ENCODE data around the gene EXD2. TPM values are rescaled to one million over a fixed set of nuclear protein-coding genes. Genes with fewer than 3 reads are reported as not detected.

EXD2 gene
- total RNA-seq, 1 experiment from 2014 or later, result 17.7 TPM

- CTCF ChIA-PET, result interaction anchor here (0.9 to 2.6 kb wide), 6 partner anchors 15 to 44 kb away, joined by 3 to 13 read pairs (median 5); no protein-coding TSS in a partner anchor
- H3K27ac Mint-ChIP-seq (ENCODE audit: low read depth, unreplicated experiment), result peak overlapping the region; percentile 93
- peaks cover 20% of the 10 kb centered on the region for H3K4me1 Mint-ChIP-seq (ENCODE audit: insufficient read depth, unreplicated experiment)
Observed at GRCh38 chr14:69149461-69150244, 41.6 kb upstream of the EXD2 start.

GRCh38 chr14:69151458-69152180 is 39.7 kb upstream of the EXD2 start:
- no peaks in the 10 kb centered on the region for H3K27me3 Mint-ChIP-seq (ENCODE audit: insufficient read depth, unreplicated experiment)
- DNase-seq (ENCODE audit: unreplicated experiment), result peak; percentile 65
- peaks cover 32% of the 10 kb centered on the region for H3K36me3 Mint-ChIP-seq (ENCODE audit: insufficient read depth, unreplicated experiment)
- ChIA-PET CTCF (interaction anchor here (0.6 to 2.6 kb wide), 8 partner anchors 10 to 46 kb away, joined by 3 to 13 read pairs (median 4); no protein-coding TSS in a partner anchor), POLR2A (interaction anchor here (1.1 to 5.7 kb wide), 5 partner anchors 10 to 204 kb away, joined by 3 to 77 read pairs (median 32); partner anchors contain the start of gene EXD2)
- peak overlapping the region; percentile 93 for H3K27ac Mint-ChIP-seq (ENCODE audit: low read depth, unreplicated experiment)
- H3K4me3 Mint-ChIP-seq (ENCODE audit: unreplicated experiment), result peak overlapping the region; percentile 90
- no TSS peak for BruUV-seq (replicated peaks)
- intact Hi-C loops (cut with micrococcal nuclease), result loop anchor here (1.0 to 2.0 kb wide), 2 partner anchors 22 to 39 kb away; partner anchors contain the start of gene EXD2
- H3K4me1 Mint-ChIP-seq (ENCODE audit: insufficient read depth, unreplicated experiment), result peaks cover 20% of the 10 kb centered on the region
- TF ChIP-seq, protein P1, sequence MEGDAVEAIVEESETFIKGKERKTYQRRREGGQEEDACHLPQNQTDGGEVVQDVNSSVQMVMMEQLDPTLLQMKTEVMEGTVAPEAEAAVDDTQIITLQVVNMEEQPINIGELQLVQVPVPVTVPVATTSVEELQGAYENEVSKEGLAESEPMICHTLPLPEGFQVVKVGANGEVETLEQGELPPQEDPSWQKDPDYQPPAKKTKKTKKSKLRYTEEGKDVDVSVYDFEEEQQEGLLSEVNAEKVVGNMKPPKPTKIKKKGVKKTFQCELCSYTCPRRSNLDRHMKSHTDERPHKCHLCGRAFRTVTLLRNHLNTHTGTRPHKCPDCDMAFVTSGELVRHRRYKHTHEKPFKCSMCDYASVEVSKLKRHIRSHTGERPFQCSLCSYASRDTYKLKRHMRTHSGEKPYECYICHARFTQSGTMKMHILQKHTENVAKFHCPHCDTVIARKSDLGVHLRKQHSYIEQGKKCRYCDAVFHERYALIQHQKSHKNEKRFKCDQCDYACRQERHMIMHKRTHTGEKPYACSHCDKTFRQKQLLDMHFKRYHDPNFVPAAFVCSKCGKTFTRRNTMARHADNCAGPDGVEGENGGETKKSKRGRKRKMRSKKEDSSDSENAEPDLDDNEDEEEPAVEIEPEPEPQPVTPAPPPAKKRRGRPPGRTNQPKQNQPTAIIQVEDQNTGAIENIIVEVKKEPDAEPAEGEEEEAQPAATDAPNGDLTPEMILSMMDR (IDR thresholded peaks at IDR 0.05; ENCODE audit: unreplicated experiment), result peak; percentile 37
- H3K9me3 Mint-ChIP-seq (ENCODE audit: unreplicated experiment), result no peaks in the 10 kb centered on the region

More at GRCh38 chr14:69149461-69150244, 41.6 kb upstream of the EXD2 start:
- no TSS peak for BruUV-seq (replicated peaks)
- intact Hi-C loops (cut with micrococcal nuclease), result loop anchor here (2.0 kb wide), 1 partner anchor 41 kb away; the partner anchor contains the start of gene EXD2
- no peaks in the 10 kb centered on the region for H3K27me3 Mint-ChIP-seq (ENCODE audit: insufficient read depth, unreplicated experiment)
- POLR2A ChIA-PET, result interaction anchor here (0.7 to 5.7 kb wide), 4 partner anchors 8 to 41 kb away, joined by 3 to 77 read pairs (median 45); partner anchors contain the start of gene EXD2
- no peaks in the 10 kb centered on the region for H3K9me3 Mint-ChIP-seq (ENCODE audit: unreplicated experiment)
- H3K36me3 Mint-ChIP-seq (ENCODE audit: insufficient read depth, unreplicated experiment), result peaks cover 32% of the 10 kb centered on the region
- DNase-seq (ENCODE audit: unreplicated experiment), result no peak
- TF ChIP-seq, protein P1 (IDR thresholded peaks at IDR 0.05; ENCODE audit: unreplicated experiment), result no peak
- peak overlapping the region; percentile 90 for H3K4me3 Mint-ChIP-seq (ENCODE audit: unreplicated experiment)

GRCh38 chr14:69152181-69152901 is 39.0 kb upstream of the EXD2 start:
- TF ChIP-seq, protein P1 (IDR thresholded peaks at IDR 0.05; ENCODE audit: unreplicated experiment), result no peak
- Mint-ChIP-seq H3K4me1 (ENCODE audit: insufficient read depth, unreplicated experiment) (peaks cover 20% of the 10 kb centered on the region), H3K27ac (ENCODE audit: low read depth, unreplicated experiment) (peak overlapping the region; percentile 93), H3K27me3 (ENCODE audit: insufficient read depth, unreplicated experiment) (no peaks in the 10 kb centered on the region), H3K9me3 (ENCODE audit: unreplicated experiment) (no peaks in the 10 kb centered on the region), H3K36me3 (ENCODE audit: insufficient read depth, unreplicated experiment) (peaks cover 30% of the 10 kb centered on the region), H3K4me3 (ENCODE audit: unreplicated experiment) (peak overlapping the region; percentile 90)
- no TSS peak for BruUV-seq (replicated peaks)
- intact Hi-C loops (cut with micrococcal nuclease), result no loop called here
- CTCF ChIA-PET, result interaction anchor here (0.6 to 2.1 kb wide), 9 partner anchors 10 to 1002 kb away, joined by 3 to 12 read pairs (median 3); no protein-coding TSS in a partner anchor
- DNase-seq (ENCODE audit: unreplicated experiment), result peak; percentile 58
- POLR2A ChIA-PET, result interaction anchor here (0.6 to 5.7 kb wide), 11 partner anchors 11 to 276 kb away, joined by 3 to 77 read pairs (median 4); partner anchors contain the start of genes ERH, EXD2 and SLC39A9
